ENCODE results near the gene CDC37.

DNA sequence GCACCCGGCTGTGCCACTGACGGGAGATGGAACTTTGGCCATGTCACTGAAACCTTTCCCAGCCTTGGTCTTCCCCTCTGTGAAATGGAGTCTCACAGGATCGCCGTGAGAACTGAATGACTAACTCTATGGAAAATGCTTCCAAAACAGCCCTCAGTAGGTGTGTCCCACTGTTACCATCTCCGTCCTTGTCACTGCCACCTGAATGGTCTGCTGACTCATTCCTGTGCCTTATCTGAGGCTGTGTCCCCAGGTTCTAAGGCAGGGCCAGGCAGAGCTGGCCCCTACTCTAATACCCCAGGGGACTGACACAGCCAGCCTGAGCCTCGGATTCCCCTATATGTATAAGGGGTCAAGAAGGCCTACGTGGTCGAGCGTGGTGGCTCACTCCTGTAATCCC lies 4.5 kb downstream of the CDC37 start:
- TF ChIP-seq EZH2 (IDR thresholded peaks at IDR 0.05) (no peak), CTCF (IDR thresholded peaks at IDR 0.05) (no peak), EZH2phosphoT487 (IDR thresholded peaks at IDR 0.05) (no peak)

All from neural progenitor cell (in vitro differentiated cells).